ENCODE results near the gene CCDC154.

DNA sequence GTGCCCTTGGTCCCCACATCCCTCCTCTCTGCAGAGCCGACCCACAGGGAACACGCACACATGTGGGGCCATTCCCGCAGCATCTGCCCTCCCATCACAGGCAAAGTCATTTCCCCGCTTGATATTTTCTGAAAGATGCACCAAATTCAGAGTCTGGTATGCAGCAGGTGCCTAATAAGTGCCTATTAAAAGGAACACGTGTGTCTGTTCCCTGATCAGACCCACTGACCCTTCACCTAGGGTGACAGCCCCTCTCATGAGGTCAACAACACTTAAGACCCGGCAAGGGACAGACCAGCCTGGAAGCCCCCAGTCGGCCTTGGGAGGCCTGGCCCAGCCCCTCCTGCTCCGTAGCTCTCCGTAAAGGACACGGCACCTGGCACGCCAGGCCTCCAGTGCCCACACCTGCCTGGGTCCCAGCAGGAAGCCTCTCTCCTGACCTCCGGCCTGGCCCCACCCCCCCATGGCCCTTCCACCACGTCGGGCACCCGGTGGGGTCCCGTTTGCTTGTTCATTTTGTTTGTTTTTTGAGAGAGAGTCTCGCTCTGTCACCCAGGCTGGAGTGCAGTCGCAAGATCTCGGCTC lies 49.9 kb downstream of the CCDC154 start:
- TF ChIP-seq, protein P1, sequence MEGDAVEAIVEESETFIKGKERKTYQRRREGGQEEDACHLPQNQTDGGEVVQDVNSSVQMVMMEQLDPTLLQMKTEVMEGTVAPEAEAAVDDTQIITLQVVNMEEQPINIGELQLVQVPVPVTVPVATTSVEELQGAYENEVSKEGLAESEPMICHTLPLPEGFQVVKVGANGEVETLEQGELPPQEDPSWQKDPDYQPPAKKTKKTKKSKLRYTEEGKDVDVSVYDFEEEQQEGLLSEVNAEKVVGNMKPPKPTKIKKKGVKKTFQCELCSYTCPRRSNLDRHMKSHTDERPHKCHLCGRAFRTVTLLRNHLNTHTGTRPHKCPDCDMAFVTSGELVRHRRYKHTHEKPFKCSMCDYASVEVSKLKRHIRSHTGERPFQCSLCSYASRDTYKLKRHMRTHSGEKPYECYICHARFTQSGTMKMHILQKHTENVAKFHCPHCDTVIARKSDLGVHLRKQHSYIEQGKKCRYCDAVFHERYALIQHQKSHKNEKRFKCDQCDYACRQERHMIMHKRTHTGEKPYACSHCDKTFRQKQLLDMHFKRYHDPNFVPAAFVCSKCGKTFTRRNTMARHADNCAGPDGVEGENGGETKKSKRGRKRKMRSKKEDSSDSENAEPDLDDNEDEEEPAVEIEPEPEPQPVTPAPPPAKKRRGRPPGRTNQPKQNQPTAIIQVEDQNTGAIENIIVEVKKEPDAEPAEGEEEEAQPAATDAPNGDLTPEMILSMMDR (IDR thresholded peaks at IDR 0.05), result no peak
- TF ChIP-seq POLR2A (IDR thresholded peaks at IDR 0.05), result no peak

Data from right lobe of liver (tissue), 4 donors.